OCI-LY3 (cell line): ENCODE results near the gene SENP6.
"Not testable (repeated sequence)": the region's sequence is repeated elsewhere in the genome, so short reads cannot be mapped to it uniquely, and the experiment has no call there.

ENCODE experiments used
- EZH2phosphoT487 ChIP-seq: fragments of 200-600 bp; shearing (Covaris generic); IDR thresholded peaks from 2 replicates; pipeline ENCODE4 v1.6.1; 2018; ENCODE audit warnings: antibody characterized with exemption, mixed run types, low read depth
- TF ChIP-seq, protein P1 (sequence below): fragments of 200-600, 300-600 bp; sonication (generic); IDR thresholded peaks from 2 replicates; pipeline ENCODE4 v1.5.1; 2014; ENCODE audit warnings: antibody characterized with exemption, low read length, low read depth

DNA sequence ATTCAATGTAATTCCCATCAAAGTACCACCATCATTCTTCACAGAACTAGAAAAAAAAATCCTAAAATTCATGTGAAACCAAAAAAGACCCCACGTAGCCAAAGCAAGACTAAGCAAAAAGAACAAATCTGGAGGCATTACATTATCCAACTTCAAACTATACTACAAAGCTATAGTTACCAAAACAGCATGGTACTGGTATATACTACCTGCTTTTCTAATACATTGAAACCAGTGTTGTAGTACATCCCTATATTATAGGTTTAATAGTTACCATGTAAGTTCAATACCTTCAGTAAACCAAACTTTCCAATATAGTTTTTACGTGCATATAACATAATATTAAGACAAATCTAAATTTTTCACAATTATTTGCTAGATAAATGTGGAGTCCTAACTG, 17.1 kb upstream of the SENP6 start:
- not testable (repeated sequence) for TF ChIP-seq EZH2phosphoT487
- TF ChIP-seq, protein P1, sequence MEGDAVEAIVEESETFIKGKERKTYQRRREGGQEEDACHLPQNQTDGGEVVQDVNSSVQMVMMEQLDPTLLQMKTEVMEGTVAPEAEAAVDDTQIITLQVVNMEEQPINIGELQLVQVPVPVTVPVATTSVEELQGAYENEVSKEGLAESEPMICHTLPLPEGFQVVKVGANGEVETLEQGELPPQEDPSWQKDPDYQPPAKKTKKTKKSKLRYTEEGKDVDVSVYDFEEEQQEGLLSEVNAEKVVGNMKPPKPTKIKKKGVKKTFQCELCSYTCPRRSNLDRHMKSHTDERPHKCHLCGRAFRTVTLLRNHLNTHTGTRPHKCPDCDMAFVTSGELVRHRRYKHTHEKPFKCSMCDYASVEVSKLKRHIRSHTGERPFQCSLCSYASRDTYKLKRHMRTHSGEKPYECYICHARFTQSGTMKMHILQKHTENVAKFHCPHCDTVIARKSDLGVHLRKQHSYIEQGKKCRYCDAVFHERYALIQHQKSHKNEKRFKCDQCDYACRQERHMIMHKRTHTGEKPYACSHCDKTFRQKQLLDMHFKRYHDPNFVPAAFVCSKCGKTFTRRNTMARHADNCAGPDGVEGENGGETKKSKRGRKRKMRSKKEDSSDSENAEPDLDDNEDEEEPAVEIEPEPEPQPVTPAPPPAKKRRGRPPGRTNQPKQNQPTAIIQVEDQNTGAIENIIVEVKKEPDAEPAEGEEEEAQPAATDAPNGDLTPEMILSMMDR: not testable (repeated sequence)
